MCF 10A (cell line): ENCODE results near the gene ATP8B3. TPM values are rescaled to one million over a fixed set of nuclear protein-coding genes. Genes with fewer than 3 reads are reported as not detected.

ENCODE experiments used
- BruUV-seq: library from RNA; stranded (reverse); fragments of 400-500 nt; replicated peaks from 2 replicates; lab custom pipeline; 2021; lab: Mats Ljungman, UMichigan
- CTCF ChIA-PET: fragments of 300-600 bp; sonication (Branson Sonifier 250); formaldehyde crosslinking; extraction: SDS; loops from one replicate; lab custom pipeline; 2021; ENCODE audit warnings: antibody characterized with exemption, inconsistent platforms; lab: Yijun Ruan, JAX
- POLR2A ChIA-PET: fragments of 300-600, 350-650 bp; sonication (Branson Sonifier 250); formaldehyde crosslinking; extraction: SDS; loops from one replicate; lab custom pipeline; 2020; ENCODE audit warnings: antibody characterized with exemption, inconsistent platforms; lab: Yijun Ruan, JAX
- DNase-seq: peaks from one replicate; pipeline ENCODE4 v3.0.0-alpha.2; 2018; ENCODE audit not compliant: unreplicated experiment
- H3K27ac Mint-ChIP-seq: one replicate; pipeline ENCODE4 v1.8.0; 2022; ENCODE audit warnings: mild to moderate bottlenecking, low read depth, mixed read lengths; ENCODE audit not compliant: unreplicated experiment
- H3K27me3 Mint-ChIP-seq: one replicate; pipeline ENCODE4 v1.8.0; 2022; ENCODE audit warnings: mixed read lengths; ENCODE audit not compliant: insufficient read depth, unreplicated experiment
- H3K36me3 Mint-ChIP-seq: one replicate; pipeline ENCODE4 v1.8.0; 2022; ENCODE audit warnings: mild to moderate bottlenecking, moderate library complexity, mixed read lengths; ENCODE audit not compliant: insufficient read depth, unreplicated experiment
- H3K4me1 Mint-ChIP-seq: one replicate; pipeline ENCODE4 v1.8.0; 2022; ENCODE audit warnings: mixed read lengths; ENCODE audit not compliant: insufficient read depth, unreplicated experiment
- H3K4me3 Mint-ChIP-seq: one replicate; pipeline ENCODE4 v1.8.0; 2022; ENCODE audit warnings: mild to moderate bottlenecking, moderate library complexity, mixed read lengths; ENCODE audit not compliant: unreplicated experiment
- H3K9me3 Mint-ChIP-seq: one replicate; pipeline ENCODE4 v1.8.0; 2022; ENCODE audit warnings: mixed read lengths; ENCODE audit not compliant: unreplicated experiment
- CTCF ChIP-seq: fragments of 200-600 bp; IDR thresholded peaks from one replicate; pipeline ENCODE4 v1.8.0; 2022; ENCODE audit warnings: antibody characterized with exemption, mild to moderate bottlenecking; ENCODE audit not compliant: unreplicated experiment
- intact Hi-C: fragments of 100-400 bp; cut with micrococcal nuclease; formaldehyde crosslinking; loops from 2 replicates; pipeline ENCODE4 v1.14.1; 2022
- total RNA-seq: library from RNA; stranded (reverse); gene quantifications from 2 replicates; pipeline ENCODE4 v1.2.3, GENCODE V29; 2022

The ATP8B3 gene
- total RNA-seq, 1 experiment from 2014 or later = 9.3 TPM

- BruUV-seq = no TSS peak
- ChIA-PET CTCF (interaction anchor here (0.6 to 2.1 kb wide), 7 partner anchors 13 to 1242 kb away, joined by 3 to 15 read pairs (median 6); no protein-coding TSS in a partner anchor), POLR2A (interaction anchor here (0.6 to 1.2 kb wide), 3 partner anchors 12 to 193 kb away, joined by 3 to 5 read pairs (median 3); partner anchors contain the start of gene TCF3)
- TF ChIP-seq CTCF = no peak
- peak overlapping the region; percentile 93 for H3K4me3 Mint-ChIP-seq
- peaks cover 34% of the 10 kb centered on the region for H3K36me3 Mint-ChIP-seq
- no peaks in the 10 kb centered on the region for H3K27me3 Mint-ChIP-seq
- no peaks in the 10 kb centered on the region for H3K9me3 Mint-ChIP-seq
- DNase-seq = no peak
- H3K4me1 Mint-ChIP-seq = peaks cover 16% of the 10 kb centered on the region
- peak overlapping the region; percentile 98 for H3K27ac Mint-ChIP-seq
- intact Hi-C loops = no loop called here
Observed at GRCh38 chr19:1813192-1814182, 1.4 kb upstream of the ATP8B3 start.

- H3K4me1 Mint-ChIP-seq = peaks cover 16% of the 10 kb centered on the region
- POLR2A ChIA-PET = no interaction called here
- CTCF ChIA-PET = interaction anchor here (0.6 kb wide), 1 partner anchor 168 kb away, joined by 3 read pairs; no protein-coding TSS in a partner anchor
- TF ChIP-seq CTCF = peak; percentile 66
- DNase-seq = peak; percentile 99
- peak overlapping the region; percentile 98 for H3K27ac Mint-ChIP-seq
- H3K36me3 Mint-ChIP-seq = peaks cover 34% of the 10 kb centered on the region
- peak overlapping the region; percentile 93 for H3K4me3 Mint-ChIP-seq
- BruUV-seq = no TSS peak
- H3K27me3 Mint-ChIP-seq = no peaks in the 10 kb centered on the region
- no peaks in the 10 kb centered on the region for H3K9me3 Mint-ChIP-seq
- intact Hi-C loops = loop anchor here (1.0 kb wide), 1 partner anchor 140 kb away; no protein-coding TSS in a partner anchor
Observed at GRCh38 chr19:1812426-1813191, 533 bp upstream of the ATP8B3 start.

GRCh38 chr19:1811472-1811894 lies 593 bp downstream of the ATP8B3 start:
- Mint-ChIP-seq H3K36me3 (peaks cover 23% of the 10 kb centered on the region), H3K27me3 (no peaks in the 10 kb centered on the region), H3K9me3 (no peaks in the 10 kb centered on the region), H3K4me1 (peaks cover 16% of the 10 kb centered on the region), H3K27ac (no peak overlapping the region), H3K4me3 (peak overlapping the region; percentile 93)
- peak; percentile 94 for DNase-seq
- CTCF ChIA-PET = interaction anchor here (0.6 to 1.8 kb wide), 5 partner anchors 9 to 207 kb away, joined by 3 to 9 read pairs (median 3); no protein-coding TSS in a partner anchor
- POLR2A ChIA-PET = interaction anchor here (0.6 to 1.4 kb wide), 7 partner anchors 14 to 160 kb away, joined by 3 to 8 read pairs (median 3); no protein-coding TSS in a partner anchor
- intact Hi-C loops = no loop called here
- no TSS peak for BruUV-seq
- TF ChIP-seq CTCF = no peak
